GM12878 (cell line): Measurements from ENCODE around the gene NAV1.

Source experiments
- FOS ChIP-seq: IDR thresholded peaks from 3 replicates; pipeline ENCODE4 v1.6.1; 2011; ENCODE audit warnings: borderline replicate concordance; ENCODE audit not compliant: insufficient read length; ENCODE audit errors: extremely low read depth
- HDAC2 ChIP-seq: fragments of 200-600 bp; sonication (generic); IDR thresholded peaks from 2 replicates; pipeline ENCODE4 v1.6.1; 2017
- RB1 ChIP-seq: fragments of 450-650 bp; formaldehyde crosslinking; IDR thresholded peaks from 2 replicates; pipeline ENCODE4 v1.6.1; 2017; ENCODE audit warnings: mild to moderate bottlenecking, borderline replicate concordance
- RFX5 ChIP-seq: IDR thresholded peaks from 2 replicates; pipeline ENCODE4 v1.6.1; 2011; ENCODE audit warnings: low read depth, low read length, improper control_type of control experiment
- STAT1 ChIP-seq: fragments of 450-650 bp; conservative IDR thresholded peaks from 2 replicates; pipeline ENCODE4 v1.6.1; 2014; ENCODE audit warnings: antibody characterized with exemption, mild to moderate bottlenecking
- TAF1 ChIP-seq: IDR thresholded peaks from 2 replicates; pipeline ENCODE4 v1.6.1; 2011; ENCODE audit warnings: mild to moderate bottlenecking, low read depth, low read length, borderline replicate concordance
- ZZZ3 ChIP-seq: IDR thresholded peaks from 2 replicates; pipeline ENCODE4 v1.6.1; 2011; ENCODE audit warnings: low read depth; ENCODE audit not compliant: control insufficient read depth, insufficient read length
- TF ChIP-seq, protein P1 (sequence below), 3 experiments: IDR thresholded peaks in 2 of 3; conservative IDR thresholded peaks in 1 of 3; 2 replicates each; pipeline ENCODE4 v1.5.1; 2011; ENCODE audit warnings: low read depth in 3 of 3, low read length in 3 of 3, mild to moderate bottlenecking in 3 of 3, control low read depth in 2 of 3, moderate library complexity in 2 of 3, inconsistent platforms in 1 of 3, mixed read lengths in 1 of 3; ENCODE audit not compliant: control insufficient read depth in 2 of 3, insufficient read depth in 1 of 3; ENCODE audit errors: extremely low read depth in 1 of 3
- TF ChIP-seq, protein P2 (sequence below): IDR thresholded peaks from 2 replicates; pipeline ENCODE4 v1.6.1; 2012; ENCODE audit warnings: low read depth, low read length, improper control_type of control experiment
- TF ChIP-seq, protein P3 (sequence below): IDR thresholded peaks from 2 replicates; pipeline ENCODE4 v1.6.1; 2012; ENCODE audit warnings: mild to moderate bottlenecking, low read depth, low read length

DNA sequence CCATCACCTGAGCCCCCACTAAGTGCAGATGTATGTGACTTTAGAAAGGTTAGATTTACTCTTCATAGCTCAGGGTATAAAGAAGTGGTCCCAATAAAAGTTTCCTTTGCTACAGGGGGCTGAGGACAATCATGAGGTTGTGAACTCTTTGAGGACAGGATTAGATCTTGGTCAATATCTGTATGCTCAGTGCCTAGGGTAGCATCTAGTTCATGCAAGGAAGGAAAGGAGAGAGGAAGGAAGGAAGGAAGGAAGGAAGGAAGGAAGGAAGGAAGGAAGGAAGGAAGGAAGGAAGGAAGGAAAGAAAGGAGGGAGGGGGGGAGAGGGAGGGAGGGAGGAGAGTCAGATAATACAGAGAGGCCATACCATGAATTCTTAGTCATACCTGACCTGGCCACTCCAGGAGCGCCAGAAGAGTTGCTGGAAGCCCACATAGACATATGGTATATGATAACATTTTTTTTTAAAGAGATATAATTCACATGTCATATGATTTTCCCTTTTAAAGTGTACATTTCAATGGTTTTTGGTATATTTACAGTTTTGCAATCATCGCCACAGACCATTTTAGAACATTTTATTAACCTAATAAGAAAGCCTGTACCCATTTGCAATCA lies 22.3 kb upstream of the NAV1 start:
- TF ChIP-seq, protein P1, sequence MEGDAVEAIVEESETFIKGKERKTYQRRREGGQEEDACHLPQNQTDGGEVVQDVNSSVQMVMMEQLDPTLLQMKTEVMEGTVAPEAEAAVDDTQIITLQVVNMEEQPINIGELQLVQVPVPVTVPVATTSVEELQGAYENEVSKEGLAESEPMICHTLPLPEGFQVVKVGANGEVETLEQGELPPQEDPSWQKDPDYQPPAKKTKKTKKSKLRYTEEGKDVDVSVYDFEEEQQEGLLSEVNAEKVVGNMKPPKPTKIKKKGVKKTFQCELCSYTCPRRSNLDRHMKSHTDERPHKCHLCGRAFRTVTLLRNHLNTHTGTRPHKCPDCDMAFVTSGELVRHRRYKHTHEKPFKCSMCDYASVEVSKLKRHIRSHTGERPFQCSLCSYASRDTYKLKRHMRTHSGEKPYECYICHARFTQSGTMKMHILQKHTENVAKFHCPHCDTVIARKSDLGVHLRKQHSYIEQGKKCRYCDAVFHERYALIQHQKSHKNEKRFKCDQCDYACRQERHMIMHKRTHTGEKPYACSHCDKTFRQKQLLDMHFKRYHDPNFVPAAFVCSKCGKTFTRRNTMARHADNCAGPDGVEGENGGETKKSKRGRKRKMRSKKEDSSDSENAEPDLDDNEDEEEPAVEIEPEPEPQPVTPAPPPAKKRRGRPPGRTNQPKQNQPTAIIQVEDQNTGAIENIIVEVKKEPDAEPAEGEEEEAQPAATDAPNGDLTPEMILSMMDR (IDR thresholded peaks at IDR 0.05 in 2 of 3, conservative IDR thresholded peaks at IDR 0.05 in 1 of 3; ENCODE audit: control insufficient read depth in 2 of 3, extremely low read depth in 1 of 3, insufficient read depth in 1 of 3, low read depth in 3 of 3, low read length in 3 of 3) = no peak
- TF ChIP-seq, protein P2, sequence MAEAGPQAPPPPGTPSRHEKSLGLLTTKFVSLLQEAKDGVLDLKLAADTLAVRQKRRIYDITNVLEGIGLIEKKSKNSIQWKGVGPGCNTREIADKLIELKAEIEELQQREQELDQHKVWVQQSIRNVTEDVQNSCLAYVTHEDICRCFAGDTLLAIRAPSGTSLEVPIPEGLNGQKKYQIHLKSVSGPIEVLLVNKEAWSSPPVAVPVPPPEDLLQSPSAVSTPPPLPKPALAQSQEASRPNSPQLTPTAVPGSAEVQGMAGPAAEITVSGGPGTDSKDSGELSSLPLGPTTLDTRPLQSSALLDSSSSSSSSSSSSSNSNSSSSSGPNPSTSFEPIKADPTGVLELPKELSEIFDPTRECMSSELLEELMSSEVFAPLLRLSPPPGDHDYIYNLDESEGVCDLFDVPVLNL = no peak
- TF ChIP-seq, protein P3, sequence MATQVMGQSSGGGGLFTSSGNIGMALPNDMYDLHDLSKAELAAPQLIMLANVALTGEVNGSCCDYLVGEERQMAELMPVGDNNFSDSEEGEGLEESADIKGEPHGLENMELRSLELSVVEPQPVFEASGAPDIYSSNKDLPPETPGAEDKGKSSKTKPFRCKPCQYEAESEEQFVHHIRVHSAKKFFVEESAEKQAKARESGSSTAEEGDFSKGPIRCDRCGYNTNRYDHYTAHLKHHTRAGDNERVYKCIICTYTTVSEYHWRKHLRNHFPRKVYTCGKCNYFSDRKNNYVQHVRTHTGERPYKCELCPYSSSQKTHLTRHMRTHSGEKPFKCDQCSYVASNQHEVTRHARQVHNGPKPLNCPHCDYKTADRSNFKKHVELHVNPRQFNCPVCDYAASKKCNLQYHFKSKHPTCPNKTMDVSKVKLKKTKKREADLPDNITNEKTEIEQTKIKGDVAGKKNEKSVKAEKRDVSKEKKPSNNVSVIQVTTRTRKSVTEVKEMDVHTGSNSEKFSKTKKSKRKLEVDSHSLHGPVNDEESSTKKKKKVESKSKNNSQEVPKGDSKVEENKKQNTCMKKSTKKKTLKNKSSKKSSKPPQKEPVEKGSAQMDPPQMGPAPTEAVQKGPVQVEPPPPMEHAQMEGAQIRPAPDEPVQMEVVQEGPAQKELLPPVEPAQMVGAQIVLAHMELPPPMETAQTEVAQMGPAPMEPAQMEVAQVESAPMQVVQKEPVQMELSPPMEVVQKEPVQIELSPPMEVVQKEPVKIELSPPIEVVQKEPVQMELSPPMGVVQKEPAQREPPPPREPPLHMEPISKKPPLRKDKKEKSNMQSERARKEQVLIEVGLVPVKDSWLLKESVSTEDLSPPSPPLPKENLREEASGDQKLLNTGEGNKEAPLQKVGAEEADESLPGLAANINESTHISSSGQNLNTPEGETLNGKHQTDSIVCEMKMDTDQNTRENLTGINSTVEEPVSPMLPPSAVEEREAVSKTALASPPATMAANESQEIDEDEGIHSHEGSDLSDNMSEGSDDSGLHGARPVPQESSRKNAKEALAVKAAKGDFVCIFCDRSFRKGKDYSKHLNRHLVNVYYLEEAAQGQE = no peak
- no peak for TF ChIP-seq STAT1
- no peak for TF ChIP-seq ZZZ3
- TF ChIP-seq FOS = no peak
- no peak for TF ChIP-seq RFX5
- TF ChIP-seq TAF1 = no peak
- TF ChIP-seq HDAC2 = no peak
- TF ChIP-seq RB1 = no peak
